ENCODE results near the gene G6PD.

GRCh38 chrX:154534526-154535322 is 11.9 kb downstream of the G6PD start:
- TF ChIP-seq, protein P1, sequence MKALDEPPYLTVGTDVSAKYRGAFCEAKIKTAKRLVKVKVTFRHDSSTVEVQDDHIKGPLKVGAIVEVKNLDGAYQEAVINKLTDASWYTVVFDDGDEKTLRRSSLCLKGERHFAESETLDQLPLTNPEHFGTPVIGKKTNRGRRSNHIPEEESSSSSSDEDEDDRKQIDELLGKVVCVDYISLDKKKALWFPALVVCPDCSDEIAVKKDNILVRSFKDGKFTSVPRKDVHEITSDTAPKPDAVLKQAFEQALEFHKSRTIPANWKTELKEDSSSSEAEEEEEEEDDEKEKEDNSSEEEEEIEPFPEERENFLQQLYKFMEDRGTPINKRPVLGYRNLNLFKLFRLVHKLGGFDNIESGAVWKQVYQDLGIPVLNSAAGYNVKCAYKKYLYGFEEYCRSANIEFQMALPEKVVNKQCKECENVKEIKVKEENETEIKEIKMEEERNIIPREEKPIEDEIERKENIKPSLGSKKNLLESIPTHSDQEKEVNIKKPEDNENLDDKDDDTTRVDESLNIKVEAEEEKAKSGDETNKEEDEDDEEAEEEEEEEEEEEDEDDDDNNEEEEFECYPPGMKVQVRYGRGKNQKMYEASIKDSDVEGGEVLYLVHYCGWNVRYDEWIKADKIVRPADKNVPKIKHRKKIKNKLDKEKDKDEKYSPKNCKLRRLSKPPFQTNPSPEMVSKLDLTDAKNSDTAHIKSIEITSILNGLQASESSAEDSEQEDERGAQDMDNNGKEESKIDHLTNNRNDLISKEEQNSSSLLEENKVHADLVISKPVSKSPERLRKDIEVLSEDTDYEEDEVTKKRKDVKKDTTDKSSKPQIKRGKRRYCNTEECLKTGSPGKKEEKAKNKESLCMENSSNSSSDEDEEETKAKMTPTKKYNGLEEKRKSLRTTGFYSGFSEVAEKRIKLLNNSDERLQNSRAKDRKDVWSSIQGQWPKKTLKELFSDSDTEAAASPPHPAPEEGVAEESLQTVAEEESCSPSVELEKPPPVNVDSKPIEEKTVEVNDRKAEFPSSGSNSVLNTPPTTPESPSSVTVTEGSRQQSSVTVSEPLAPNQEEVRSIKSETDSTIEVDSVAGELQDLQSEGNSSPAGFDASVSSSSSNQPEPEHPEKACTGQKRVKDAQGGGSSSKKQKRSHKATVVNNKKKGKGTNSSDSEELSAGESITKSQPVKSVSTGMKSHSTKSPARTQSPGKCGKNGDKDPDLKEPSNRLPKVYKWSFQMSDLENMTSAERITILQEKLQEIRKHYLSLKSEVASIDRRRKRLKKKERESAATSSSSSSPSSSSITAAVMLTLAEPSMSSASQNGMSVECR (CRISPR knock-in tag; IDR thresholded peaks at IDR 0.05; ENCODE audit: borderline replicate concordance) = no peak
- TF ChIP-seq, protein P2, sequence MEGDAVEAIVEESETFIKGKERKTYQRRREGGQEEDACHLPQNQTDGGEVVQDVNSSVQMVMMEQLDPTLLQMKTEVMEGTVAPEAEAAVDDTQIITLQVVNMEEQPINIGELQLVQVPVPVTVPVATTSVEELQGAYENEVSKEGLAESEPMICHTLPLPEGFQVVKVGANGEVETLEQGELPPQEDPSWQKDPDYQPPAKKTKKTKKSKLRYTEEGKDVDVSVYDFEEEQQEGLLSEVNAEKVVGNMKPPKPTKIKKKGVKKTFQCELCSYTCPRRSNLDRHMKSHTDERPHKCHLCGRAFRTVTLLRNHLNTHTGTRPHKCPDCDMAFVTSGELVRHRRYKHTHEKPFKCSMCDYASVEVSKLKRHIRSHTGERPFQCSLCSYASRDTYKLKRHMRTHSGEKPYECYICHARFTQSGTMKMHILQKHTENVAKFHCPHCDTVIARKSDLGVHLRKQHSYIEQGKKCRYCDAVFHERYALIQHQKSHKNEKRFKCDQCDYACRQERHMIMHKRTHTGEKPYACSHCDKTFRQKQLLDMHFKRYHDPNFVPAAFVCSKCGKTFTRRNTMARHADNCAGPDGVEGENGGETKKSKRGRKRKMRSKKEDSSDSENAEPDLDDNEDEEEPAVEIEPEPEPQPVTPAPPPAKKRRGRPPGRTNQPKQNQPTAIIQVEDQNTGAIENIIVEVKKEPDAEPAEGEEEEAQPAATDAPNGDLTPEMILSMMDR (IDR thresholded peaks at IDR 0.05) = peak; percentile 76
- TF ChIP-seq ZNF532 (CRISPR knock-in tag; IDR thresholded peaks at IDR 0.05; ENCODE audit: borderline replicate concordance) (no peak), SMAD4 (CRISPR knock-in tag; IDR thresholded peaks at IDR 0.05) (no peak), IRF2 (CRISPR knock-in tag; IDR thresholded peaks at IDR 0.05; ENCODE audit: borderline replicate concordance, low read depth) (no peak)
